Nephron (organoid): ENCODE data around the gene BBIP1.

Experiments used
- H3K27ac Mint-ChIP-seq, 3 experiments: 2 replicates each; pipeline ENCODE4 v1.8.0; 2020; ENCODE audit warnings: mixed read lengths in 3 of 3, mild to moderate bottlenecking in 2 of 3, moderate library complexity in 1 of 3
- H3K27me3 Mint-ChIP-seq: 2 replicates; pipeline ENCODE4 v1.8.0; 2021; ENCODE audit warnings: low read depth, mild to moderate bottlenecking, moderate library complexity, mixed read lengths
- H3K36me3 Mint-ChIP-seq: 2 replicates; pipeline ENCODE4 v1.8.0; 2020; ENCODE audit warnings: low read depth, mixed read lengths
- H3K4me1 Mint-ChIP-seq: 2 replicates; pipeline ENCODE4 v1.8.0; 2020; ENCODE audit warnings: mixed read lengths
- H3K4me3 Mint-ChIP-seq, 3 experiments: 2 replicates each; pipeline ENCODE4 v1.8.0; 2020; ENCODE audit warnings: mild to moderate bottlenecking in 3 of 3, mixed read lengths in 3 of 3, moderate library complexity in 2 of 3
- H3K9me3 Mint-ChIP-seq: 2 replicates; pipeline ENCODE4 v1.8.0; 2020; ENCODE audit warnings: mixed read lengths
- CTCF ChIP-seq, 3 experiments: fragments of 200-600 bp; sonication (generic); IDR thresholded peaks; one replicate each; pipeline ENCODE4 v1.5.0; 2021; ENCODE audit warnings: antibody characterized with exemption in 3 of 3; ENCODE audit not compliant: unreplicated experiment in 3 of 3

The BBIP1 gene

GRCh38 chr10:110912374-110912773 lies 6.6 kb downstream of the BBIP1 start:
- H3K36me3 Mint-ChIP-seq = peaks cover 3% of the 10 kb centered on the region

GRCh38 chr10:110910138-110910537 lies 8.8 kb downstream of the BBIP1 start:
- Mint-ChIP-seq H3K4me3 (no peak overlapping the region), H3K9me3 (no peaks in the 10 kb centered on the region), H3K4me1 (peaks cover 17% of the 10 kb centered on the region), H3K36me3 (peaks cover 3% of the 10 kb centered on the region), H3K27ac (peak overlapping the region in 1 of 3 experiments; percentile 64), H3K27me3 (no peaks in the 10 kb centered on the region)
- TF ChIP-seq CTCF (IDR thresholded peaks at IDR 0.05; ENCODE audit: unreplicated experiment in 3 of 3) = no peak

More at GRCh38 chr10:110912374-110912773, 6.6 kb downstream of the BBIP1 start:
- no peak overlapping the region for H3K4me3 Mint-ChIP-seq
- no peaks in the 10 kb centered on the region for H3K27me3 Mint-ChIP-seq
- no peak overlapping the region for H3K27ac Mint-ChIP-seq
- no peak for TF ChIP-seq CTCF (IDR thresholded peaks at IDR 0.05; ENCODE audit: unreplicated experiment in 3 of 3)
- peaks cover 21% of the 10 kb centered on the region for H3K4me1 Mint-ChIP-seq
- H3K9me3 Mint-ChIP-seq = no peaks in the 10 kb centered on the region

- no peaks in the 10 kb centered on the region for H3K27me3 Mint-ChIP-seq
- H3K4me1 Mint-ChIP-seq = peaks cover 4% of the 10 kb centered on the region
- no peak for TF ChIP-seq CTCF (IDR thresholded peaks at IDR 0.05; ENCODE audit: unreplicated experiment in 3 of 3)
- H3K4me3 Mint-ChIP-seq = no peak overlapping the region
- no peaks in the 10 kb centered on the region for H3K9me3 Mint-ChIP-seq
- peaks cover 45% of the 10 kb centered on the region for H3K36me3 Mint-ChIP-seq
- H3K27ac Mint-ChIP-seq = no peak overlapping the region
Observed at GRCh38 chr10:110903280-110904278, 15.4 kb downstream of the BBIP1 start.

- H3K4me1 Mint-ChIP-seq = no peaks in the 10 kb centered on the region
- TF ChIP-seq CTCF (IDR thresholded peaks at IDR 0.05; ENCODE audit: unreplicated experiment in 3 of 3) = no peak
- H3K27ac Mint-ChIP-seq = no peak overlapping the region
- H3K9me3 Mint-ChIP-seq = no peaks in the 10 kb centered on the region
- peaks cover 55% of the 10 kb centered on the region for H3K36me3 Mint-ChIP-seq
- no peak overlapping the region for H3K4me3 Mint-ChIP-seq
- H3K27me3 Mint-ChIP-seq = no peaks in the 10 kb centered on the region
Observed at GRCh38 chr10:110901954-110902819, 16.8 kb downstream of the BBIP1 start.

- peaks cover 61% of the 10 kb centered on the region for H3K36me3 Mint-ChIP-seq
- no peak overlapping the region for H3K4me3 Mint-ChIP-seq
- no peaks in the 10 kb centered on the region for H3K4me1 Mint-ChIP-seq
- no peak for TF ChIP-seq CTCF (IDR thresholded peaks at IDR 0.05; ENCODE audit: unreplicated experiment in 3 of 3)
- no peaks in the 10 kb centered on the region for H3K9me3 Mint-ChIP-seq
- H3K27me3 Mint-ChIP-seq = no peaks in the 10 kb centered on the region
- no peak overlapping the region for H3K27ac Mint-ChIP-seq
Observed at GRCh38 chr10:110900983-110901382, 18.0 kb downstream of the BBIP1 start.
